Caco-2 (cell line): ENCODE results near the gene BPIFB6. TPM values are rescaled to one million over a fixed set of nuclear protein-coding genes. Genes with fewer than 3 reads are reported as not detected.

Experiments used
- BruUV-seq: library from RNA; stranded (reverse); fragments of 400-500 nt; replicated peaks from 2 replicates; lab custom pipeline; 2021; lab: Mats Ljungman, UMichigan
- CTCF ChIA-PET: fragments of 300-600 bp; sonication (Branson Sonifier 250); formaldehyde crosslinking; loops from one replicate; lab custom pipeline; 2022; ENCODE audit warnings: antibody characterized with exemption; lab: Charles Lee
- POLR2A ChIA-PET: fragments of 300-600 bp; sonication (Branson Sonifier 250); formaldehyde crosslinking; loops from one replicate; lab custom pipeline; 2022; ENCODE audit warnings: antibody characterized with exemption; lab: Charles Lee
- DNase-seq, 2 experiments: peaks; one replicate each; pipeline versions ENCODE4 v3.0.0 to v3.0.0-alpha.2; 2020 to 2022
- H3K27me3 ChIP-seq: replicated peaks from 2 replicates; pipeline ENCODE4 v1.6.0; 2011; ENCODE audit warnings: low read length; ENCODE audit not compliant: control insufficient read depth, insufficient read depth
- H3K36me3 ChIP-seq: 2 replicates; pipeline ENCODE4 v1.5.1; 2011; ENCODE audit warnings: low read length; ENCODE audit not compliant: control insufficient read depth, insufficient read depth
- H3K4me1 ChIP-seq: fragments of 250-450 bp; sonication (Bioruptor Pico); 2 replicates; pipeline ENCODE4 v1.5.1; 2020; ENCODE audit warnings: mild to moderate bottlenecking
- H3K4me3 ChIP-seq: 2 replicates; pipeline ENCODE4 v1.5.1; 2011; ENCODE audit warnings: low read depth, mild to moderate bottlenecking, control low read depth, low read length
- H3K9me3 ChIP-seq: fragments of 250-450 bp; sonication (Bioruptor Pico); 2 replicates; pipeline ENCODE4 v1.5.1; 2020; ENCODE audit warnings: mild to moderate bottlenecking, moderate library complexity
- H3K27ac Mint-ChIP-seq: one replicate; pipeline ENCODE4 v1.8.0; 2022; ENCODE audit warnings: mixed read lengths; ENCODE audit not compliant: unreplicated experiment
- H3K27me3 Mint-ChIP-seq: one replicate; pipeline ENCODE4 v1.8.0; 2022; ENCODE audit warnings: mixed read lengths; ENCODE audit not compliant: insufficient read depth, unreplicated experiment
- H3K36me3 Mint-ChIP-seq: one replicate; pipeline ENCODE4 v1.8.0; 2022; ENCODE audit warnings: mild to moderate bottlenecking, mixed read lengths; ENCODE audit not compliant: insufficient read depth, unreplicated experiment
- H3K4me1 Mint-ChIP-seq: one replicate; pipeline ENCODE4 v1.8.0; 2022; ENCODE audit warnings: low read depth, mixed read lengths; ENCODE audit not compliant: unreplicated experiment
- H3K4me3 Mint-ChIP-seq: one replicate; pipeline ENCODE4 v1.8.0; 2022; ENCODE audit warnings: mild to moderate bottlenecking, moderate library complexity, mixed read lengths; ENCODE audit not compliant: unreplicated experiment
- H3K9me3 Mint-ChIP-seq: one replicate; pipeline ENCODE4 v1.8.0; 2022; ENCODE audit warnings: mixed read lengths; ENCODE audit not compliant: unreplicated experiment
- CTCF ChIP-seq, 2 experiments: fragments of 200-600 bp in 1 of 2; IDR thresholded peaks; 1 replicate in 1 of 2; 2 replicates in 1 of 2; pipeline versions ENCODE4 v1.5.1 to v1.8.0; 2011 to 2022; ENCODE audit warnings: antibody characterized with exemption in 1 of 2, control low read depth in 1 of 2, inconsistent platforms in 1 of 2, low read depth in 1 of 2, low read length in 1 of 2, mild to moderate bottlenecking in 1 of 2, moderate library complexity in 1 of 2; ENCODE audit not compliant: insufficient read depth in 1 of 2, severe bottlenecking in 1 of 2, unreplicated experiment in 1 of 2
- intact Hi-C: fragments of 100-400 bp; cut with micrococcal nuclease; formaldehyde crosslinking; loops from one replicate; pipeline ENCODE4 v1.10.0; 2022; ENCODE audit not compliant: unreplicated experiment
- total RNA-seq: library from RNA; stranded (reverse); gene quantifications from 2 replicates; pipeline ENCODE4 v1.2.3, GENCODE V29; 2022

Gene BPIFB6
- total RNA-seq, 1 experiment from 2014 or later: not detected

- Histone ChIP-seq H3K4me3 (no peak overlapping the region), H3K36me3 (no peaks in the 10 kb centered on the region), H3K4me1 (no peaks in the 10 kb centered on the region), H3K27me3 (no peaks in the 10 kb centered on the region), H3K9me3 (no peaks in the 10 kb centered on the region)
- no peak overlapping the region for H3K4me3 Mint-ChIP-seq
- no peak overlapping the region for H3K27ac Mint-ChIP-seq
- DNase-seq: no peak
- no TSS peak for BruUV-seq
- no peaks in the 10 kb centered on the region for H3K9me3 Mint-ChIP-seq
- intact Hi-C loops: no loop called here
- POLR2A ChIA-PET: no interaction called here
- TF ChIP-seq CTCF (IDR thresholded peaks at IDR 0.05; ENCODE audit: insufficient read depth in 1 of 2, low read depth in 1 of 2, low read length in 1 of 2, severe bottlenecking in 1 of 2, unreplicated experiment in 1 of 2): no peak
- H3K36me3 Mint-ChIP-seq: no peaks in the 10 kb centered on the region
- no peaks in the 10 kb centered on the region for H3K4me1 Mint-ChIP-seq
- H3K27me3 Mint-ChIP-seq: peaks cover 5% of the 10 kb centered on the region
- CTCF ChIA-PET: no interaction called here
Observed at GRCh38 chr20:33024243-33024560, 7.2 kb upstream of the BPIFB6 start.

DNA sequence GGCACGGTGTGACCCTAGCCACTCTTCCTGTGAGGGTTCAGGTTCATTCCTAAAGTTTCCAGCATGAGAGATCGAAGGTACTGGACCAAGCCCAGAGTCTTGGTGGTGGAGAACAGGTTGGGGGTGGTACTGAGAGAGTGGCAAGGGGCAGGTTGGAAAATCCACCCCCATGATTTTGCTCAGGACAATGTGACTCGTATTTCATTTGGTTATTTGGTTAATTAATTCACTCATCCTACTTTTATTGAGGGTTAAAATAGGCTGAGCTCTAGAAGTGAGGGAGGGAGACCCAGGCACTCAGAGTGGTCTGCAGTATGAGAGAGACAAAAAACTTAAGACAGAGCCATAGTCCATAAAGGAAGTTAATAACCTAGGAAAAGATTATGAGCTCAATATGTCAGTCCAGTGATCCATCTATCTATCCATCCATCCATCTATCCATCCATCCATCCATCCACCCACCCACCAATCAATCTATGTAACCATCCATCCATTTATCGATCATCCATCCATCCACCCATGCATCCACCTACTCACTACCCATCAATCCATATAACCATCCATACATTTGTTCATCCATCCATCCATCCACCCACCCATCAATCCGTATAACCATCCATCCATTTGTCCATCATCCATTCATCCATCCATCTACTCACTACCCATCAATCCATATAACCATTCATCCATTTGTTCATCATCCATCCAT, 6.7 kb upstream of the BPIFB6 start:
- H3K9me3 ChIP-seq: no peaks in the 10 kb centered on the region
- Mint-ChIP-seq H3K27ac (no peak overlapping the region), H3K4me1 (no peaks in the 10 kb centered on the region), H3K4me3 (no peak overlapping the region), H3K36me3 (no peaks in the 10 kb centered on the region), H3K9me3 (no peaks in the 10 kb centered on the region), H3K27me3 (peaks cover 2% of the 10 kb centered on the region)
- intact Hi-C loops: no loop called here
- H3K36me3 ChIP-seq: no peaks in the 10 kb centered on the region
- no peak for DNase-seq
- no peaks in the 10 kb centered on the region for H3K4me1 ChIP-seq
- no TSS peak for BruUV-seq
- POLR2A ChIA-PET: no interaction called here
- no peaks in the 10 kb centered on the region for H3K27me3 ChIP-seq
- CTCF ChIA-PET: no interaction called here
- no peak for TF ChIP-seq CTCF (IDR thresholded peaks at IDR 0.05; ENCODE audit: insufficient read depth in 1 of 2, low read depth in 1 of 2, low read length in 1 of 2, severe bottlenecking in 1 of 2, unreplicated experiment in 1 of 2)
- H3K4me3 ChIP-seq: no peak overlapping the region

GRCh38 chr20:33025318-33025876, 6.1 kb upstream of the BPIFB6 start:
- Histone ChIP-seq H3K4me1 (no peaks in the 10 kb centered on the region), H3K27me3 (no peaks in the 10 kb centered on the region), H3K9me3 (no peaks in the 10 kb centered on the region), H3K4me3 (no peak overlapping the region), H3K36me3 (no peaks in the 10 kb centered on the region)
- H3K9me3 Mint-ChIP-seq: no peaks in the 10 kb centered on the region
- BruUV-seq: no TSS peak
- no peak for TF ChIP-seq CTCF (IDR thresholded peaks at IDR 0.05; ENCODE audit: insufficient read depth in 1 of 2, low read depth in 1 of 2, low read length in 1 of 2, severe bottlenecking in 1 of 2, unreplicated experiment in 1 of 2)
- H3K36me3 Mint-ChIP-seq: no peaks in the 10 kb centered on the region
- no peaks in the 10 kb centered on the region for H3K4me1 Mint-ChIP-seq
- DNase-seq: no peak
- H3K27ac Mint-ChIP-seq: no peak overlapping the region
- H3K27me3 Mint-ChIP-seq: no peaks in the 10 kb centered on the region
- H3K4me3 Mint-ChIP-seq: no peak overlapping the region
- CTCF ChIA-PET: no interaction called here
- intact Hi-C loops: no loop called here
- POLR2A ChIA-PET: no interaction called here
